Urothelium cell line (cell line): ENCODE data around the gene SLC35F3.

Source experiments
- DNase-seq: peaks from one replicate; pipeline ENCODE4 v3.0.0; 2011; ENCODE audit warnings: low spot score, mixed read lengths
- FAIRE-seq: peaks from 2 replicates; lab custom pipeline; 2011; peaks lifted over from hg19 to GRCh38; lab: Jason Lieb, UNC

The SLC35F3 gene

DNA sequence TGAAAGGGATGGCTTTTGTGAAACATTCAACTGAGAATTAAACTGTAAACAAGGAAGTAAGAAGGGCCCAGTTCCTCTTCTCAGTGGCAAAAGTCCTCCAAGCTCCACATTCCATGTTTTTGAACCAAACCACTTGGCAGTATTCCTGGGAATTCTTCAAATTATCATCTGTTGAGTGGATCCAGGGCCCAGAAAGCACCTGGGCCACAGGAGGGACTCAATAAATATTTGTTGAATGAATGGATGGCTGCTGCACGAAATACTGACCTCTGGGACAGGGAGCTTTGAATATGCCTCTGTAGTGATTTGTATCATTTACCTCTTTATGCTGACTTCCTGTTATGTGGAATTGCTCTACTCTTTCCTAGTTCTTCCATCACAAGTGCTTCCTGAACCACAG is 4.7 kb downstream of the SLC35F3 start:
- DNase-seq (peak; percentile 84), FAIRE-seq (peak; percentile 9)

DNA sequence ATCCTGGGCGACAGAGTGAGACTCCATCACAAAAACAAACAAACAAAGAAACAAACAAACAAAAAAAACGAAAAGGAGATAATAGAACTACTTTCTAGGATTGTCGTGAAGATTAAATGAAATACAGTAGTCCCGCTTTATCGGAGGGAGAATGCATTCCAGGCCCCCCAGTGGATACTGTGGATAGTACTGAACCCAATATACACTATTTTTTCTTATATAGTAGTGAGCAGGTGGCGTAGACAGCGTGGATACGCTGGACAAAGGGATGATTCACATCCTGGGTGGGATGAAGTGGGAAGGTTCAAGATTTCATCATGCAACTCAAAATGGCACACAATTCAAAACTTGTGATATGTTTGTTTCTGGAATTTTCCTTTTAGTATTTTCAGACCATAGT is 8.0 kb downstream of the SLC35F3 start:
- FAIRE-seq (no peak), DNase-seq (no peak)

DNA sequence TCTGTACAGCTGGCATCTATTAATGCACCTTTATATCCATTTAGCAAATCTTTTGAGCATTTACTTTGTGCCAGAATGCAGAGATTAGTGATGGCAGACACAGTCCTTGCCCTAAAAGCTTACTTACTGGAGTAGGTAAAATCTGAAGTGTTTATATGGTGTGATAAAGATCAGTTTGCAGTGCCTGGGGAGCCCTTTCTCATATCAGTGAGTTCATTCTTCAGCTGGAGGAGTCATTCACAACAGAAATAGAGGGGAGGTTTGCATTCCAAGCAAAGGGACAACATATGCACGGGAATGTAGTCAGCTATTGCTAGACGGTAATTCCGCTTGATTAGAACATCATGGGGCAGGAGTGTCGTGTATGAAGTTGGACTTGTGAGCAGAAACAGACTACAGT is 8.4 kb downstream of the SLC35F3 start:
- FAIRE-seq (no peak), DNase-seq (no peak)

DNA sequence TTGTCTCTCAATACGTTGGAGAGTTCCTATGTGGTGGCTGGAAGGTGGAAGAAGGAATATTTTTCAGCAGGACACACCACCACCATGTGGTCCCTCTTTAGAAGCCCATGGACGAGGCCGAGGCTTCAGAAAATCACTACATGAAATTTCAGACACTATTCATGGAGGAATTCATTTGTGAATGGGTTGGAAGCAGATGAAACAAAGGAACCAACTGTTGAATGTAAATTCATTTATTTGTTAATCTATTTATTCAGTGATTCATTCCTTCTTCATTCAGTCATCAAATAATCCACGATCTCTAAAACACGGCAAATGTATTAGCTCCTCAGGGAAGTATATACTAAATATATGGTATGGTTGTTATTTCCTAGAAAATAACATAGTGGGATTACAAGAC is 12.2 kb downstream of the SLC35F3 start:
- FAIRE-seq (no peak), DNase-seq (no peak)

DNA sequence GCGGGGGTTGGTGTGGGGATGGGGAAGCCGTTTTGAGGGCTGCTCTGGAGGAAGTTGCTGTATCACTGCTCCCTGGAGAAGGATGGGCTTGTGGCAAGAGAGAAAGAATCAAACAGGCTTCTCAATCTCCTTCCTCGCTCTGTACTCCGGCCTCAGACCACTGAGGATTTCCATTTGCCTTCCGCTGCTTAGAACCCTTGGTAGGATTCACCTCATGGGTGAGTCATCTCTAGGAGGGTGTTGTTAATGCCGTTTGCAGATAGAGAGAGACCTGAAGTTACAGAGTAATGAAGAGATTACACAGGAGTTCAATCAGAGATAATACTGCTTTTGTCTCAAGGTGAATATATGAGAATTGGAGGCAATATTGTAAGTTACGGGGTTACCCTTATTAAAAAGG is 15.3 kb downstream of the SLC35F3 start:
- DNase-seq (no peak), FAIRE-seq (no peak)

DNA sequence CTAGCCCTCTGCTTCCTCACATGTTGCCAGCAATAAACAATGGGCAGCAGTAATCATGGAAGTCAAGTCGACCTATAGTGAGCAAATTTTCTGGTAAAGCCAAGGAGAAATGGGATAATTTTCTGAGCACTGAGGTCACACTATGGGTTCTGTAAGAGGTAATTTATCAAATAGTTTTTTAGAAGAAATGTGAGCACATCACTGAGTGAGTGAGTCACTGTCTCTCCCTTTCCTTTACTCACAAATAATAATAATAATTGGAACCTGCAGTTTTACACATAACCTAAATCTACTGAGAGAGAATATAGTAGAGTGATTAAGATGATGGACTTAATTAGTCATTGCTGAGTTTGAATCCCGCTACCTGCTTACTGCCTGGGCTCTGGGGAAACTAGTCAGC is 23.6 kb downstream of the SLC35F3 start:
- FAIRE-seq (no peak), DNase-seq (no peak)

DNA sequence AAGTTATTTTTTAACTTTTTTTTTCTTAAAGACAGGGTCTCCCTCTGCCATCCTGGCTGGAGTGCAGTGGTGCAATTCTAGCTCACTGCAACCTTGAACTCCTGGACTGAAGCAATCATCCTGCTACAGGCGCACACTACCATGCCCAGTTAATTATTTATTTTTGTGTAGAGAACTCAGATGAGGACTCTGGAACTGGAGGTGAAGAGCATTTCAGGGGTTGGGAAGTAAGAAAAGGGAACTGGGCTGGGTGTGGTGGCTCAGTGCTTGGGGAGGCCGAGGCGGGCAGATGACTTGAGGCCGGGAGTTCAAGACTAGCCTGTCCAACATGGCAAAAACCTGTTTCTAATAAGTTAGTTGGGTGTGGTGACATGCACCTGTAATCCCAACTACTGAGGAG is 28.9 kb downstream of the SLC35F3 start:
- no peak for DNase-seq
- no peak for FAIRE-seq

DNA sequence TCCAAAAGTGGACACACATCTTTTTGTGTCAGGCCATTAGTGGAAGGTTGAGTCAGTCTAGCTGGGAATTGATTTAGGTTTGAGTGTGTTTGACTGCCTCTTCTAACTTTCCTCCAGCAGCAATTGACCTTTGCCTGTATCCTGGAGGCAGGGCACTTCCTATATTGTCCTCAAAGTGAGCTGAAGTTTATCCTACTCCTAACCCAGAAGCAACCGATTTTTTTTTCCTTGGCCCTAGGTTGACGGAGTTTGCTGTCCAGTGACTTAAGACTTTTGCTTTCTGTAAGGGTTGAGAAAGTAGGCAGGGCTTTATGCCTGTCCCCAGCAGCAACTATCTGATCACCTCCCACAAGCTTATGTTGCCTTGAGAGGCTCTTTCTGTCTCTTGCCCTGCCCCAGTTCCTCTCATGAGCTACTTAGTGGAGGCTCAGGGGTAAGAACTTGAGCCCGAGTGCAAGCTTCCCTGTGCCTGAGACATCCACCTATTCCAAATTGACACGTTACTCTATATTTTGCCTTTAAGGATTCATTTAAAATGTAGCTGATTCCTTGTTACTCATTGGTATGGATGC is 30.9 kb downstream of the SLC35F3 start:
- DNase-seq: no peak
- FAIRE-seq: no peak

DNA sequence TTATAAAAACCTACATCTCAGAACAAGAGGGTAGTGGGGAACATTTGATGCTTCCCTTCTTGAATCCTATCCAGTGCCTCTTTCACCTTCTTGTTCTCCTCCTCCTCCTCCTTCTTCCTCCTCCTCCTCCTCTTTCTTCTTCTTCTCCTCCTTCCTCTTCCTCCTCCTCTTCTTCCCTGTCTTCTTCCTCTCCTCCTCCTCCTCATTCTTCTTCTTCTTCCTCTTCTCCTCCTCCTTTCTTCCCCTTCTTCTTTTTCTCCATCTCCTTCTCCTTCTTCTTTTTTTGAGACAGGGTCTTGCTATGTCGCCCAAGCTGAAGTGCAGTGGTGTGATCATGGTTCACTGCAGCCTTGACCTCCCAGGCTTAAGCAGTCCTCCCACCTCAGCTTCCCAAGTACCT is 31.9 kb downstream of the SLC35F3 start:
- DNase-seq (no peak), FAIRE-seq (no peak)

DNA sequence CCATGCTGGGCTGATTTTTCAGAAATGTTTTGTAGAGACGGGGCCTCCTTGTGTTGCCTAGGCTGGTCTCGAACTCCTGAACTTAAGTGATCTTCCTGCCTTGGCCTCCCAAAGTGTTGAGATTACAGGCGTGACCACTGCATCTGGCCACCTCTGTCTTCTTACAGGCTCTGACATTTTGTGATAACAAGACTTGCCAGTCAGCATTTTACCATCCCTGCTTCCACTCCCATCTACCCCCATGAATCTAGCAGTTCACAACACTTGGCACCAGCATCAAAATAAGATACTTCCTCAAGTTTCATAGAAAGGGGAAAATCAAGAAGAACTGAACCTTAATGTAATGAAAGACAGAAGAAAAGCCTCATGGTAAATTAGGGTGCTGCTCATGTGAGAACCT is 32.4 kb downstream of the SLC35F3 start:
- FAIRE-seq: no peak

DNA sequence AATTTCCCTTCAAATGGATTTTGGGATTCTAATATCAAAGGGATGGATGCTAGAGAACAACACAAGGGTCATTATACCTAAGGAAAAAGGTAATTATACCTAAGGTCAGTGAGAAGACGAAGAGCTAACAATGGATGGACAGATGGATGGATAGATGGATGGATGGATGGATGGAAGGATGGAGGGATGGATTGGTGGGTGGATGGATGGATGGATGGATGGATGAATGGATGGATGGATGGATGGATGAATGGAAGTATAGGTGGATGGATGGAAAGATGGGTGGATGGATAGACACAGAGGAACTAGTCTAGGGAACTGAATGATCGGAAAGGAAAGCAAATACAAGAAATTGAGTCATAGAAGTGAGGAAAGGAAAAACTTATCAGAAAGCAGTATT is 34.0 kb downstream of the SLC35F3 start:
- DNase-seq (no peak), FAIRE-seq (no peak)

More for the DNA sequence above, 32.4 kb downstream of the SLC35F3 start:
- no peak for DNase-seq

DNA sequence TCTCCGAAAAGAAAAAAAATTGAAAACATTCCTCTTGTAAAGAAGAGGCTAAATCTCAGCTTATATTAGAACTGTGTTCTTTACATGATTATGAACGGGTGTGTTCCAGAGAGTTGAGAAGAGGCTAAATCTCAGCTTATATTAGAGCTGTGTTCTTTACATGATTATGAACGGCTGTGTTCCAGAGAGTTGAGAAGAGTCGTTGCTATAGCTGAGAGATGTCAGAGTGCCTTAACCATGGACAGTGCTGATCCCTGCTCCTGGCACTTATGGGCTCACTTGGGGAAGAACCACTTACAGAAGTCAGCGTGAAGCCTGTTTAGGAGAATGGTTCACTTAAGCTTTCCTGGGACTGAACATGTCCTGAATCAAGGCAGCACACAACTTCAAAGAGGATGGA is 35.0 kb downstream of the SLC35F3 start:
- FAIRE-seq (no peak), DNase-seq (no peak)

DNA sequence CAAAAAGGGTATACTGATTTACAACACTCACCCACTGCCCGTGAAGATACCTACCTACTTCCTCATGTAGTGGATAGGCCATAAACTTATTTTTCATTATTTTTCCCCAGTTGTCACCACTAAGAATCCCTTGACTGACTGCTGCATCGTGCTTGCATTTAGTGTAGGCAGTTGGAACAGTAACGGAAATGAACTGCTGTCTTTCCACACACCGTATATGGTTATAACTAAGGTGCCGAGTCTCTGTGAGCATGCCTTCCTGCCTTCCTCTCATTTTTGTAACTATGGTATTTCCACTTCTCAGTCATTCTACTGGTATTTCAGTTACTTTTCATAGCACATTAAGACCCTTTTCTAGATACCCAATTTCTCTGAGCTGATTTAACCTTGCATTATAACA is 36.4 kb downstream of the SLC35F3 start:
- no peak for FAIRE-seq

DNA sequence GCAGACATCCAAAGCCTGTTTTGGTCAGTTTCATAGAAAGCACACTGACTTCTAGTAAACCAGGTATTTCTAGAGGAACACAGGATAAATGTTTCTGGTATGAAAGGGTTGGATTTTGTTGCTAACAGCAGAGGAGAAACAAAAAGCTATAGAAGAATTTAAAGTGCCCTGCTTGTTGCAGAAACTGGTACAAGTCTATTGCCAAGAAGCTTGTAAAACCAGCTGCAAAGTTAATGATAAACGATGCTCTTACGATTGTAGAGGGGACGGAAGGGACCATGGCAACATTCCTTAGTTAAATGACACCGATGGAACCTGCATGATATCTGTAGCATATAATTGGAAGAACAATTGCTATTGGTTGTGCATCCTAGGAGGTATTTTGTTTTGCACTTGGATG is 40.1 kb downstream of the SLC35F3 start:
- no peak for DNase-seq
- FAIRE-seq: no peak

More for the DNA sequence above, 36.4 kb downstream of the SLC35F3 start:
- no peak for DNase-seq

DNA sequence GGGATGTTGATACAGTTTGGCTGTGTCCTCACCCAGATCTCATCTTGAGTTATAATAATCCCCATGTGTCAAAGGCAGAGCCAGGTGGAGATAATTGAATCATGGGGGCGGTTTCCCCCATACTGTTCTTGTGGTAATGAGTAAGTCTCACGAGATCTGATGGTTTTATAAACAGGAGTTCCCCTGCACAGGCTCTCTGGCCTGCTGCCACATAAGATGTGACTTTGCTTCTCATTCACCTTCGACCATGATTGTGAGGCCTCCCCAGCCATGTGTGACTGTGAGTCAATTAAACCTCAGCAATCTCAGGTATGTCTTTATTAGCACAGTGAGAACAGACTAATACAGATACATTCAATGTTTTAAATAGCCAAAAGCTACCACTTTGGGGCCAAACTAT is 41.1 kb downstream of the SLC35F3 start:
- no peak for DNase-seq
- no peak for FAIRE-seq

DNA sequence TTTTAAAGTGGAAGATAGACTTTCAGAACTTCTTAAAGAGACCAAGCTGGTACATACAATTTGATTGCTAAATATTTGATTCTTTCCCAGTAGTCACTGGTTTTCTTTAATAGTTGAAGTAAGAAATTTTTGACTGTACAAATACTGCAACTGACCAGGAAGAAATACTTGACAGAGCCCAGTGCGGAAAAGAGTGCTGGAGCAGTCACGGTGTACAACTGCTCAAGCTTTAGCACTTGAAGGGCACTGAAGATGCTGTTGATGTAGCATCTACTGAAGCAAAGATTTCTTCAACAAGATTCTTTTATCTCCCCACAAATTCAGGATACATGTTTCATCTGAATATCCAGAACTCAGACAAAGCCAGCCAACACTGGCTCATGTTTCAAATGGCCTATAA is 41.5 kb downstream of the SLC35F3 start:
- no peak for DNase-seq

DNA sequence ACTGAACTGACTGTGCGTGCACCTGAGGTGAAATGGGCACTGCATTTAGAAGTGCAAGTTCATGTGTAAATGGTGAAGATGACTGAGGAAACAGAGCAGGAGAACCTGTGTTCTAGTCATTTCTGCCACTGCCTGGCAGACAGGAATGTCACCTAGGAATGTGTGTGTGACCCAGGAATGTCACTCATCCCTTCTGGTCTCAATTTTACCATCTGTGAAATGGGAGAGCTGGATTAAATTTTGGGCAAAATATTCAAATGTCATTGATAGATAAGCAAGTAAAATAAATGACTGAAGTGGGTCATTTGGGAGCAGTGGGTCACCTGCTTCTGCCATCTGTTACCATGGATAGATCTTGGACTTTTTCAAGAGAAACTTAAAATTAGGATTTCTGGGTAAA is 42.2 kb downstream of the SLC35F3 start:
- DNase-seq (no peak), FAIRE-seq (no peak)

More for the DNA sequence above, 41.5 kb downstream of the SLC35F3 start:
- FAIRE-seq: no peak

DNA sequence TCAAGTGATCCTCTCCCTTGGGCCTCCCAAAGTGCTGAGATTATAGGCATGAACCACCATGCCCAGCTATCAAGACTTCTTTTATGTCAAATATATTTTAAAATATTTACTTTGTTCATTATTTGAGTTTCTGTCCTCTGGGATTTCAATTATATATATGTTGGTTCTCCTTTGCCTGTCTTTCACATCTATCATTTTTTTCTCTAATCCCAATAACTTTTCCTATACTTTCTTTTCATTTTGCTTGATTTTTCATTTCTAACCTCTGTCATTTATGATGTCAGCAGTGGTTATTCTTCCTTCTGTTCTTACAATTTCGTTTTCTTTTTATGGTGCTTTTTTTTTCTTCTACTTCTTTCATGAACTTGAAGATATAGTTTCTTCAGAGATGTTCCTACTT is 47.3 kb downstream of the SLC35F3 start:
- no peak for DNase-seq
- no peak for FAIRE-seq

DNA sequence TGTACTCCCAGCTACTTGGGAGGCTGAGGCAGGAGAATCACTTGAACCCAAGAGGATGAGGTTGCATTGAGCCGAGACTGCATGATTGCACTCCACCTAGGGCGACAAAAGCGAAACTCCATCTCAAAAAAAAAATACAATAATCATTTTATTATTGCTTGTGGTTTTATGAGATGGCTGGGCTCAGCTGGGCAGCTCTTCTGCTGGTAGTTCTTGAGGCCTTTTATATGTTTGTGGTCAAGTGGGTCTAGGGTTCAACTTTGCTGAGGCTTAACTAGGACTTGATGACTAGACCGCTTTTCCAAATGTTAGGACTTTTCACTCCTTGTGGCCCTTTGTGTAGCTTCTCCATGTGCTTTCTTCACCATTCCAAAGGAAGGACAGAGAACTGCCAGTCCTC is 53.2 kb downstream of the SLC35F3 start:
- DNase-seq (no peak), FAIRE-seq (no peak)

DNA sequence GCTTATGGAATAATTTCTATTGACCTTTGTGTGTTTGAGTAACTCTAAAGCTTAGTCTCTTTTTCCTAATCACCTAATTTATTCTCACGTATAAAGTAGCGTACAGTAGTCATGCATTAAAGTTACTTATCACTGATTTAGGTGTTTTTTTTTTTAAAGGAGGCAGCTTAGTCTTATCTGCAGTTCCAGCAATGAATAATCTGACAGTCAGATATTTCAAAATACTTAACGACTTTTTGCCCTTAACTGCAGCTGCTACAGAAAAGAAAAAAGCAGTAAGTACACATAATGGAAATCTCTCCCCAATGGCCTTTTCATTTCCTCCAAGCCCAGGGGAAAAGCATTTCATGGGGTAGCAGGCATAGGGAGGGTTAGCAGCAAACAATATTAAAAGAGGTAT is 54.6 kb downstream of the SLC35F3 start:
- FAIRE-seq (no peak), DNase-seq (no peak)

DNA sequence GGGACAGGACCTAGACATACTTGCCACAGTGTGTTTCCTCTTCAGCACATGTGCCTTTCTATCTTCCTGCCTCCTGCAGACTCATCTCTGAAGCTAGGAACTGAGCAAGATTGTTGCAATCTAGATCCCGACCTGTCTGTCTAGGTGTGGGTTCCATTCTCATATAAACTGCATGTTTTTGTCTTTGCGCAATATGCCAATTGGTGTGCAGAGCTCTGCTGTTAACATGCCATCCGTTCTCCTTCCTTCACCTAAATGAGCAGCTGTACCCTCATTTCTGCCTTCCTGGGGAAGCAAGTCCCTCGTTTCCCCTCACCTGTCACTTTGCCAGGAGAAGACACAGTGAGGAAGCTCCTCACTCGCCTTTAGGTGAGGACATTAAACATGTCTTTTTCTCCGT is 55.5 kb downstream of the SLC35F3 start:
- no peak for DNase-seq
- FAIRE-seq: no peak

DNA sequence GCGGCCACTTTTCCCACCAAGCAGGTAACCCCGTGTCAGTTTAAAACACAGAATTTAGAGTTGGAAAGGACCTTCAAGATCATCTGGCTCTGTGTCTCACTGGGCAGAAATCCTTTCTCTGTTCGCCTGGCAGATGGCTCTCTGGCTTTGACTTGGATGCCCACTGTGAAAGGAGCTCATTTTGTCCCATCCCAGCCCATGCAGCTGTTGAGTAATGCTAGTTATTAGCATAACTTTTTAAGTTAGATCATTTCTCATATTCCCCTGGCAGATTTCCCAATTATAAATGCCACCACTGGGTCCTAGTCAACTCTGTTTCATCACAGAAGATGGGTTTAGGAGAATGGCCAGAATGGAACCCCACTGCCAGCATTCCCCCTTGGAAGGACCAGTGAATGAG is 55.9 kb downstream of the SLC35F3 start:
- FAIRE-seq (no peak), DNase-seq (no peak)

DNA sequence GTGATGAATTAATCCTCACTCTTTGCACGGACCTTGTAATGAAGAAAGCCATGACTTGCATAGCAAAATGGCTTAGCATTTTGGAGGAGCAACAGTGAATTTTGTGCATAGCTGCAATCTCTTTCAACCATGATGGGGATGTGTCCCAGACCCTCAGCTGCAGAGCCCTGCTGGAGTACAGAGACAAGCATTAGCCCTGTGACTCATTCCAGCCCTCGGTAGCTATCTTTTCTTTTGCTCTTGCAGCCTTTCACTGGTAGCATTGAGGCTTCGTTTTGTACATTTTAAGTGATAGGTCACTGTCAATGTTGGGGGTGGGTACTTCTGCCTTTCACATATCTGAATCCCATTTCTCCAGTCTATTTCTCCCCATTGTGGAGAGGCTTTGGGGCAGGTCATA is 58.4 kb downstream of the SLC35F3 start:
- FAIRE-seq: no peak
- DNase-seq: no peak

DNA sequence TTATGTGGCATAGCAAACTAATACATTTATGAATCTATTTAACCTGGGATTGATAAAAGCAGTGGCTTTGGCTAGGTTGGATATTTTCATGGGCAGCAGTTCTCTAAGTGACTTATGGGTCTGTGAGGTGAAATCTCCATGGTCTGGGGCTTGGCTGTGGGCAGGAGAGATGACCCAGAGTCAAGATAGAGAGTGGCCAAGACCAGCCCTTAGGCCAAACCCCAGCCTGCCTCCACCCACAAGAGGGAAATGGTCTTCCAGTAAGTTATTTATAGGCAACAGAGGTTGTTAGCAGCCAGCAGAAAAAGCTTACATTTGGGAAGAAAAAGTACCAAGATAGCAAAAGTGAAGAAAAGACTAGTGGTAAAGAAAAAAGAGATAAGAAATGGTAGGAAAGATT is 61.4 kb downstream of the SLC35F3 start:
- DNase-seq (no peak), FAIRE-seq (no peak)
